ENCODE results near the gene GDPD2.
"Not testable (repeated sequence)": the region's sequence is repeated elsewhere in the genome, so short reads cannot be mapped to it uniquely, and the experiment has no call there.

The GDPD2 gene

GRCh38 chrX:70422851-70423341 is at the start of gene GDPD2:
GDPD2 (plus strand) TSS chrX:70423314; CDS start chrX:70424985, 1,671 bp downstream.
- DNase-seq (ENCODE audit: low spot score) = peak; percentile 62

GRCh38 chrX:70386235-70386634 is 36.9 kb upstream of the GDPD2 start:
- no peak for DNase-seq (ENCODE audit: low spot score)

- no peak for DNase-seq (ENCODE audit: low spot score)
Measured at GRCh38 chrX:70398899-70399298, 24.2 kb upstream of the GDPD2 start.

- DNase-seq (ENCODE audit: low spot score) = not testable (repeated sequence)
Measured at GRCh38 chrX:70400181-70400580, 22.9 kb upstream of the GDPD2 start.

- no peak for DNase-seq (ENCODE audit: low spot score)
Measured at GRCh38 chrX:70402721-70403120, 20.4 kb upstream of the GDPD2 start.

GRCh38 chrX:70405003-70405402 is 18.1 kb upstream of the GDPD2 start:
- no peak for DNase-seq (ENCODE audit: low spot score)

- DNase-seq (ENCODE audit: low spot score) = no peak
Measured at GRCh38 chrX:70410921-70411320, 12.2 kb upstream of the GDPD2 start.

- no peak for DNase-seq (ENCODE audit: low spot score)
Measured at GRCh38 chrX:70411475-70411874, 11.6 kb upstream of the GDPD2 start.

GRCh38 chrX:70421618-70422017 is 1.5 kb upstream of the GDPD2 start:
- DNase-seq (ENCODE audit: low spot score) = no peak

GRCh38 chrX:70423936-70424675 is 992 bp downstream of the GDPD2 start:
- no peak for DNase-seq (ENCODE audit: low spot score)

GRCh38 chrX:70424801-70425200 is 1.7 kb downstream of the GDPD2 start:
- DNase-seq (ENCODE audit: low spot score) = no peak

- DNase-seq (ENCODE audit: low spot score) = no peak
Measured at GRCh38 chrX:70426286-70427278, 3.5 kb downstream of the GDPD2 start.

- no peak for DNase-seq (ENCODE audit: low spot score)
Measured at GRCh38 chrX:70427365-70427764, 4.3 kb downstream of the GDPD2 start.

- DNase-seq (ENCODE audit: low spot score) = no peak
Measured at GRCh38 chrX:70429759-70430158, 6.6 kb downstream of the GDPD2 start.

GRCh38 chrX:70432936-70433847 is 10.1 kb downstream of the GDPD2 start:
- no peak for DNase-seq (ENCODE audit: low spot score)

GRCh38 chrX:70433848-70434351 is 10.8 kb downstream of the GDPD2 start:
- peak; percentile 68 for DNase-seq (ENCODE audit: low spot score)

- DNase-seq (ENCODE audit: low spot score) = peak; percentile 84
Measured at GRCh38 chrX:70434352-70434866, 11.3 kb downstream of the GDPD2 start.

GRCh38 chrX:70434914-70435586 is 11.9 kb downstream of the GDPD2 start:
- no peak for DNase-seq (ENCODE audit: low spot score)

GRCh38 chrX:70436343-70436742 is 13.2 kb downstream of the GDPD2 start:
- no peak for DNase-seq (ENCODE audit: low spot score)

GRCh38 chrX:70437011-70437410 is 13.9 kb downstream of the GDPD2 start:
- DNase-seq (ENCODE audit: low spot score) = no peak
